A549 (cell line): ENCODE results near the gene ATP1A3. TPM values are rescaled to one million over a fixed set of nuclear protein-coding genes. Genes with fewer than 3 reads are reported as not detected.
A peak's percentile ranks its signal among the peaks of the same experiment; 100 is the strongest.

Experiments used
- ATAC-seq, 2 experiments: fragments of 200-7000 bp in 1 of 2; fragments of >200 bp in 1 of 2; cut with Nextera tagmentation in 1 of 2; cut with Tn5 transposase in 1 of 2; 3 replicates each; pipeline versions ENCODE4 v1.8.0 to v1.9.1; 2018 to 2020; ENCODE audit warnings: mild to moderate bottlenecking in 1 of 2, moderate library complexity in 1 of 2
- CTCF ChIA-PET: fragments of 300-600 bp; sonication (Branson Sonifier 250); formaldehyde crosslinking; extraction: SDS; loops from one replicate; lab custom pipeline; 2021; ENCODE audit warnings: antibody characterized with exemption, inconsistent platforms; lab: Yijun Ruan, JAX
- POLR2A ChIA-PET: fragments of 350-600 bp; formaldehyde crosslinking; extraction: SDS; loops from one replicate; lab custom pipeline; 2021; ENCODE audit warnings: antibody characterized with exemption, inconsistent platforms; lab: Yijun Ruan, JAX
- DNase-seq, 2 experiments: peaks; one replicate each; pipeline versions ENCODE4 v3.0.0 to v3.0.0-alpha.2; 2011 to 2016; ENCODE audit warnings: low read depth in 1 of 2, low spot score in 1 of 2
- FAIRE-seq: peaks from 2 replicates; lab custom pipeline; 2011; peaks lifted over from hg19 to GRCh38; lab: Jason Lieb, UNC
- H3K27ac ChIP-seq, 2 experiments: fragments of >200 bp; sonication (Bioruptor Twin); formaldehyde crosslinking; 3 replicates each; pipeline ENCODE4 v1.5.1; 2016 to 2017
- H3K4me1 ChIP-seq: fragments of >200 bp; sonication (Bioruptor Twin); formaldehyde crosslinking; 3 replicates; pipeline ENCODE4 v1.6.1; 2016
- H3K4me2 ChIP-seq: fragments of >200 bp; sonication (Bioruptor Twin); formaldehyde crosslinking; 3 replicates; pipeline ENCODE4 v1.6.1; 2016
- H3K4me3 ChIP-seq: fragments of >200 bp; sonication (Bioruptor Twin); formaldehyde crosslinking; 3 replicates; pipeline ENCODE4 v1.5.1; 2016
- H3K9me3 ChIP-seq: fragments of >200 bp; sonication (Bioruptor Twin); formaldehyde crosslinking; 3 replicates; pipeline ENCODE4 v1.6.1; 2016
- GATA3 ChIP-seq: IDR thresholded peaks from 2 replicates; pipeline ENCODE4 v1.6.1; 2012; ENCODE audit warnings: borderline replicate concordance
- HOXA7 ChIP-seq: fragments of 250-450 bp; sonication (Bioruptor Pico); IDR thresholded peaks from 2 replicates; pipeline ENCODE4 v1.5.0; 2020; ENCODE audit warnings: mild to moderate bottlenecking, moderate library complexity
- HOXB13 ChIP-seq: fragments of 250-450 bp; sonication (Bioruptor Pico); IDR thresholded peaks from 2 replicates; pipeline ENCODE4 v1.5.0; 2020; ENCODE audit warnings: low read depth, mild to moderate bottlenecking, moderate library complexity
- JUNB ChIP-seq: fragments of >200 bp; sonication (Bioruptor Twin); formaldehyde crosslinking; IDR thresholded peaks from 2 replicates; pipeline ENCODE4 v1.6.1; 2016
- MAFK ChIP-seq: fragments of 450-650 bp; IDR thresholded peaks from 2 replicates; pipeline ENCODE4 v1.6.1; 2014; ENCODE audit not compliant: partially characterized antibody
- MYC ChIP-seq: IDR thresholded peaks from 2 replicates; pipeline ENCODE4 v1.6.1; 2012; ENCODE audit warnings: mild to moderate bottlenecking, inconsistent platforms, low read length, improper control_type of control experiment, borderline replicate concordance
- NFE2L2 ChIP-seq: fragments of 150-350 bp; conservative IDR thresholded peaks from 2 replicates; pipeline ENCODE4 v1.6.1; 2014; ENCODE audit warnings: low read length
- RAD21 ChIP-seq, 2 experiments: fragments of >200 bp in 1 of 2; sonication (Bioruptor Twin) in 1 of 2; formaldehyde crosslinking in 1 of 2; IDR thresholded peaks in 1 of 2; conservative IDR thresholded peaks in 1 of 2; 2 replicates in 1 of 2; 3 replicates in 1 of 2; pipeline ENCODE4 v1.6.1; 2012 to 2018; ENCODE audit warnings: inconsistent platforms in 1 of 2
- RARB ChIP-seq: fragments of 250-450 bp; sonication (Bioruptor Pico); IDR thresholded peaks from 2 replicates; pipeline ENCODE4 v1.8.0; 2021; ENCODE audit warnings: mild to moderate bottlenecking, moderate library complexity
- RCOR1 ChIP-seq: fragments of 150-350 bp; IDR thresholded peaks from 2 replicates; pipeline ENCODE4 v1.6.1; 2014; ENCODE audit warnings: antibody characterized with exemption, low read length, low read depth
- RFX5 ChIP-seq: fragments of 450-650 bp; IDR thresholded peaks from 2 replicates; pipeline ENCODE4 v1.7.1; 2014; ENCODE audit warnings: antibody characterized with exemption, mild to moderate bottlenecking, moderate library complexity
- SMC3 ChIP-seq: fragments of >200 bp; sonication (Bioruptor Twin); formaldehyde crosslinking; IDR thresholded peaks from 3 replicates; pipeline ENCODE4 v1.6.1; 2018; ENCODE audit warnings: inconsistent platforms
- ZFP36 ChIP-seq: fragments of 450-650 bp; IDR thresholded peaks from 2 replicates; pipeline ENCODE4 v1.6.1; 2014; ENCODE audit warnings: borderline replicate concordance; ENCODE audit not compliant: partially characterized antibody
- ZNF302 ChIP-seq: fragments of 250-450 bp; sonication (Bioruptor Pico); IDR thresholded peaks from 2 replicates; pipeline ENCODE4 v1.9.0; 2021; ENCODE audit warnings: inconsistent platforms, mild to moderate bottlenecking, moderate library complexity
- ZSCAN20 ChIP-seq: fragments of 250-450 bp; sonication (Bioruptor Pico); IDR thresholded peaks from 2 replicates; pipeline ENCODE4 v1.8.0; 2022; ENCODE audit warnings: mild to moderate bottlenecking, moderate library complexity
- WGBS: methylation state at CpG from one replicate; pipeline ENCODE4 v1.1.6; 2017; ENCODE audit errors: missing lambda C conversion rate; 5-methylcytosine and 5-hydroxymethylcytosine counted together
- polyA plus RNA-seq, 4 experiments: library from polyadenylated mRNA; depleted of rRNA in 3 of 4; stranded (reverse); fragments of >200 nt; fragmentation: RNase III in 1 of 4; extraction: RNeasy Plus Mini Kit Qiagen cat#74134 plus additional on column Dnase treatment in 1 of 4; gene quantifications; 2 replicates in 3 of 4; 3 replicates in 1 of 4; pipeline ENCODE4 v1.2.3, GENCODE V29; 2011 to 2017
- TF ChIP-seq, protein P1 (sequence below): IDR thresholded peaks from 2 replicates; pipeline ENCODE4 v1.6.1; 2012; ENCODE audit warnings: low read depth, borderline replicate concordance
- TF ChIP-seq, protein P2 (sequence below): IDR thresholded peaks from 2 replicates; pipeline ENCODE4 v1.6.1; 2012
- TF ChIP-seq, protein P3 (sequence below): fragments of >200 bp; sonication (Bioruptor Twin); formaldehyde crosslinking; IDR thresholded peaks from 3 replicates; pipeline ENCODE4 v1.5.1; 2016
- TF ChIP-seq, protein P4 (sequence below): fragments of 200-600 bp; sonication (generic); IDR thresholded peaks from 2 replicates; pipeline ENCODE4 v1.6.1; 2016; ENCODE audit warnings: antibody characterized with exemption, mild to moderate bottlenecking, moderate library complexity

ATP1A3 gene
- polyA plus RNA-seq, 2 of the 4 experiments (the other 2 are of a cell fraction) = 0.67 to 3.7 TPM

DNA sequence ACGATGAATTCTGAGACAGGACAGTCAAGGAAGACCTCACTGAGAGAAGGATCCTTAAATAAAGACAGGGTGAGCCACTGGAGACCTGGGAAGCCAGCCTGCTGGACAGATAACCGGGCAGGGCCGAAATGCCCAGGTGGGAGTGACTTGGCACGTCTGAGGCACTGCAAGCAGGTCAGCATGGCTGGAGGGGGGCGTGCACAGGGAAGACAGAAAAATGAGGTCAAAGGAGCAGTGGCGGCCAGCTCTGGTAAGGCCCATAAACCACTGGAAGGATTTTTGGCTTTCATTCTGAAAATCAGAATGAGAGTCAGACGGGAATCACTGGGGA lies 5.8 kb upstream of the ATP1A3 start:
- H3K27ac ChIP-seq = no peak overlapping the region
- ChIA-PET CTCF (interaction anchor here (0.9 to 14.8 kb wide), 9 partner anchors 10 to 104 kb away, joined by 3 to 344 read pairs (median 4); no protein-coding TSS in a partner anchor), POLR2A (no interaction called here)
- H3K4me2 ChIP-seq = no peak overlapping the region
- WGBS = 51% methylated on average over 7 of the region's 7 CpGs
- ATAC-seq (no peak), FAIRE-seq (no peak), DNase-seq (no peak)
- H3K9me3 ChIP-seq = no peaks in the 10 kb centered on the region
- H3K4me3 ChIP-seq = no peak overlapping the region
- H3K4me1 ChIP-seq = peaks cover 21% of the 10 kb centered on the region
- TF ChIP-seq ZFP36 (no peak), GATA3 (no peak), MAFK (no peak), ZNF302 (CRISPR knock-in tag) (no peak), ZSCAN20 (CRISPR knock-in tag) (no peak), HOXA7 (CRISPR knock-in tag) (no peak), RCOR1 (no peak), HOXB13 (CRISPR knock-in tag) (no peak), NFE2L2 (no peak), JUNB (no peak)

DNA sequence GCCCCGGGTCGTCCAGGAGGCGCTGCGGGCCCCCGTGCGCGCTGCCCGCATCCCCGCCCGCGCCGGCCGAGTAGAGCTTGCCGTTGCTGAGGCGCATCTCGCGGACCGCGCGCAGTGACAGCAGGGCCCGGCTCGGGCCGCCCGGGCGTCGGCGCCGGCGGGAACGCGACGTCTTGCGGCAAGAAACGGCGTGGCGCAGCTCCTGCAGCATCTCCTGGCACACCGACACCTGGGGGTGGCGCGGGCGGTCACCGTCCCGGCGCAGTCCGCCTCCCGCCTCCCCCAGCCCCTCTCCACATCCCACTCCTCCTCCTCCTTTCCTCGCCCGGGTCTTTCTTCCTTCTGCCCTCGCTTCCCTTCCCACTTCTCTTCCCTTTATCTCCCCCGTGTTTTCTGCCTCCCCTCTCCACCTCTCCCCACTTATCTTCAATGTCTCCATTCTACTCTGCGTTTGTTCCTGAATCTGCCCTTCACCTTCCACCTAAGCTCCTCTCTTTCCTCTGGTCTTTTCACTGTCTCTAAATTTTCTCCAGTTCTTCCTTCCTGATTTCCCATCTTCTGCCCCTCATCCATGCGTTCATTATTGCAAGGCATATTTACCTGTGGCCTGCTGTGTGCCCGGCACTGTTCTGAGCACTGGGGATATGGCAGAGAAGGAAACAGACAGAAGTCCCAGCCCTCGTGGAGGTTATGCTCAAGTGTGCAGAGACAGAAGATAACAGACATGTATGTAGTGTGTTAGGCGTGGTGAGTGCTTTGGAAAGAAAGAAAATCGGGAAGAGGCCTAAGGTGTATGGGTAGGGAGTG lies 5.2 kb upstream of the ATP1A3 start:
- FAIRE-seq (peak; percentile 43), DNase-seq (peak in 1 of 2 experiments; percentile 54), ATAC-seq (0 out of 6 replicates have a peak, but pooled peaks of 1 of the 2 experiments have one; percentile 0)
- WGBS = 20% methylated on average over 42 of the region's 55 CpGs
- H3K4me1 ChIP-seq = peaks cover 24% of the 10 kb centered on the region
- peak overlapping the region; percentile 47 for H3K4me3 ChIP-seq
- no peaks in the 10 kb centered on the region for H3K9me3 ChIP-seq
- POLR2A ChIA-PET = interaction anchor here (0.8 to 0.9 kb wide), 2 partner anchors 11 to 77 kb away, joined by 3 read pairs; partner anchors contain the start of gene ZNF574
- no peak for TF ChIP-seq RARB (CRISPR knock-in tag)
- TF ChIP-seq, protein P1, sequence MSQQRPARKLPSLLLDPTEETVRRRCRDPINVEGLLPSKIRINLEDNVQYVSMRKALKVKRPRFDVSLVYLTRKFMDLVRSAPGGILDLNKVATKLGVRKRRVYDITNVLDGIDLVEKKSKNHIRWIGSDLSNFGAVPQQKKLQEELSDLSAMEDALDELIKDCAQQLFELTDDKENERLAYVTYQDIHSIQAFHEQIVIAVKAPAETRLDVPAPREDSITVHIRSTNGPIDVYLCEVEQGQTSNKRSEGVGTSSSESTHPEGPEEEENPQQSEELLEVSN = peak; percentile 36; the same call in 1 of the 2 replicates
- TF ChIP-seq, protein P2, sequence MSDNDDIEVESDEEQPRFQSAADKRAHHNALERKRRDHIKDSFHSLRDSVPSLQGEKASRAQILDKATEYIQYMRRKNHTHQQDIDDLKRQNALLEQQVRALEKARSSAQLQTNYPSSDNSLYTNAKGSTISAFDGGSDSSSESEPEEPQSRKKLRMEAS = peak; percentile 8; the same call in 1 of the 2 replicates
- peak overlapping the region in 1 of 2 experiments; percentile 47; a peak in 2 of 6 replicates for H3K27ac ChIP-seq
- CTCF ChIA-PET = interaction anchor here (0.6 to 14.8 kb wide), 15 partner anchors 10 to 110 kb away, joined by 3 to 344 read pairs (median 4); no protein-coding TSS in a partner anchor
- peak overlapping the region; percentile 100 for H3K4me2 ChIP-seq

DNA sequence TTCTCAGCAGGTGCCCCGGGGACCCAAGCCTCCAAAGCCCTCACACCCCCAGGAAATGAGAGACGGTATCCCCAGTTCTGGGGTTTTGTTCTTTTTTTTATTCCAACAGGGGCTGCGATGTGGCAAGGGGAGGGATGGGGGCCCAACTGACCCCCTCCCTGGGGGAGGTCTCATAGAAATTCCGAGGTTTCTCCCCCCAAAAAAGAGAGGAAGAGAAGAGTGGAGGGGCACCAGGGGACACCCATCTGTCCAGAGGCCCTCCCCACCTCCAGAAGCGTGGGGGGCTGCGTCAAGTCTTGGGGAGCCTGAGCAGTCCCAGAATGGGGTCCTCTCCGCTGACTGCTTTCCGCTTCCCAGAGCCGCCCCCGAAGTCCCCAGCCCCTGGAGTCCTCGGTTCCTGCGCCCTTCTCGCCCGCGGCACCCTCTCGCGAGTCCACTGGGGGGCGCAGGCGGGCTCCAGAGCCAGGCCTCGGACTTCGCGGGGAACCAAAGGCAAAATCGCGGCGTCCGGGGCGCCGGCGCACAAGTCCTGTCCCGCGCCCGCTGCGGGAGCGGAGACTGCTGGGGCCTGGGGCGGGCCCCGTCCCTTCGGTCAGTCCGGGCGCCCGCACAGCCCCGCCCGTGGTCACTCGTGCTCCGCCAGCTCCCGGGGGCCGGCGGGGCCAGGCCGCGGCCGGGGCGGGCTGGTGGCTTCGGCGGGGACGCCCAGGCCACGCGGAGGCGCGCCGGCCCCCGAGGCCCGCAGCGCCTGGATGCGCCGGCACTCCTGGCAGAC lies 4.4 kb upstream of the ATP1A3 start:
- ChIA-PET POLR2A (interaction anchor here (0.8 to 0.9 kb wide), 2 partner anchors 12 to 78 kb away, joined by 3 read pairs; partner anchors contain the start of gene ZNF574), CTCF (interaction anchor here (0.6 to 14.8 kb wide), 13 partner anchors 11 to 187 kb away, joined by 3 to 344 read pairs (median 4); no protein-coding TSS in a partner anchor)
- peak overlapping the region in 1 of 2 experiments; percentile 47; a peak in 2 of 6 replicates for H3K27ac ChIP-seq
- peak overlapping the region; percentile 47 for H3K4me3 ChIP-seq
- FAIRE-seq (no peak), DNase-seq (peak; percentile 74 to 86), ATAC-seq (peak; percentile 9 to 60; a peak in 4 of 6 replicates)
- 1% methylated on average over 32 of the region's 64 CpGs for WGBS
- H3K4me2 ChIP-seq = peak overlapping the region; percentile 100
- no peaks in the 10 kb centered on the region for H3K9me3 ChIP-seq
- TF ChIP-seq, protein P3, sequence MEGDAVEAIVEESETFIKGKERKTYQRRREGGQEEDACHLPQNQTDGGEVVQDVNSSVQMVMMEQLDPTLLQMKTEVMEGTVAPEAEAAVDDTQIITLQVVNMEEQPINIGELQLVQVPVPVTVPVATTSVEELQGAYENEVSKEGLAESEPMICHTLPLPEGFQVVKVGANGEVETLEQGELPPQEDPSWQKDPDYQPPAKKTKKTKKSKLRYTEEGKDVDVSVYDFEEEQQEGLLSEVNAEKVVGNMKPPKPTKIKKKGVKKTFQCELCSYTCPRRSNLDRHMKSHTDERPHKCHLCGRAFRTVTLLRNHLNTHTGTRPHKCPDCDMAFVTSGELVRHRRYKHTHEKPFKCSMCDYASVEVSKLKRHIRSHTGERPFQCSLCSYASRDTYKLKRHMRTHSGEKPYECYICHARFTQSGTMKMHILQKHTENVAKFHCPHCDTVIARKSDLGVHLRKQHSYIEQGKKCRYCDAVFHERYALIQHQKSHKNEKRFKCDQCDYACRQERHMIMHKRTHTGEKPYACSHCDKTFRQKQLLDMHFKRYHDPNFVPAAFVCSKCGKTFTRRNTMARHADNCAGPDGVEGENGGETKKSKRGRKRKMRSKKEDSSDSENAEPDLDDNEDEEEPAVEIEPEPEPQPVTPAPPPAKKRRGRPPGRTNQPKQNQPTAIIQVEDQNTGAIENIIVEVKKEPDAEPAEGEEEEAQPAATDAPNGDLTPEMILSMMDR = peak; percentile 90
- TF ChIP-seq RAD21 (conservative IDR thresholded peaks at IDR 0.05 in 1 of 2, IDR thresholded peaks at IDR 0.05 in 1 of 2) = peak; percentile 62 to 66; a peak in 4 of 5 replicates
- no peak for TF ChIP-seq MYC
- TF ChIP-seq, protein P2 = peak; percentile 44; the same call in 1 of the 2 replicates
- TF ChIP-seq, protein P1 = peak; percentile 63
- TF ChIP-seq RFX5 = no peak
- TF ChIP-seq, protein P4, sequence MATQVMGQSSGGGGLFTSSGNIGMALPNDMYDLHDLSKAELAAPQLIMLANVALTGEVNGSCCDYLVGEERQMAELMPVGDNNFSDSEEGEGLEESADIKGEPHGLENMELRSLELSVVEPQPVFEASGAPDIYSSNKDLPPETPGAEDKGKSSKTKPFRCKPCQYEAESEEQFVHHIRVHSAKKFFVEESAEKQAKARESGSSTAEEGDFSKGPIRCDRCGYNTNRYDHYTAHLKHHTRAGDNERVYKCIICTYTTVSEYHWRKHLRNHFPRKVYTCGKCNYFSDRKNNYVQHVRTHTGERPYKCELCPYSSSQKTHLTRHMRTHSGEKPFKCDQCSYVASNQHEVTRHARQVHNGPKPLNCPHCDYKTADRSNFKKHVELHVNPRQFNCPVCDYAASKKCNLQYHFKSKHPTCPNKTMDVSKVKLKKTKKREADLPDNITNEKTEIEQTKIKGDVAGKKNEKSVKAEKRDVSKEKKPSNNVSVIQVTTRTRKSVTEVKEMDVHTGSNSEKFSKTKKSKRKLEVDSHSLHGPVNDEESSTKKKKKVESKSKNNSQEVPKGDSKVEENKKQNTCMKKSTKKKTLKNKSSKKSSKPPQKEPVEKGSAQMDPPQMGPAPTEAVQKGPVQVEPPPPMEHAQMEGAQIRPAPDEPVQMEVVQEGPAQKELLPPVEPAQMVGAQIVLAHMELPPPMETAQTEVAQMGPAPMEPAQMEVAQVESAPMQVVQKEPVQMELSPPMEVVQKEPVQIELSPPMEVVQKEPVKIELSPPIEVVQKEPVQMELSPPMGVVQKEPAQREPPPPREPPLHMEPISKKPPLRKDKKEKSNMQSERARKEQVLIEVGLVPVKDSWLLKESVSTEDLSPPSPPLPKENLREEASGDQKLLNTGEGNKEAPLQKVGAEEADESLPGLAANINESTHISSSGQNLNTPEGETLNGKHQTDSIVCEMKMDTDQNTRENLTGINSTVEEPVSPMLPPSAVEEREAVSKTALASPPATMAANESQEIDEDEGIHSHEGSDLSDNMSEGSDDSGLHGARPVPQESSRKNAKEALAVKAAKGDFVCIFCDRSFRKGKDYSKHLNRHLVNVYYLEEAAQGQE = 0 out of 2 replicates have a peak, but pooled peaks have one; percentile 51
- peak; percentile 79 for TF ChIP-seq SMC3
- TF ChIP-seq, all 56 proteins: peak for 6
- peaks cover 29% of the 10 kb centered on the region for H3K4me1 ChIP-seq
